Prostate gland (tissue), 2 donors: ENCODE results near the gene BCAP31.
"Not testable (repeated sequence)": the region's sequence is repeated elsewhere in the genome, so short reads cannot be mapped to it uniquely, and the experiment has no call there.

Experiments used
- POLR2A ChIP-seq: fragments of 450-650 bp; IDR thresholded peaks from one replicate; pipeline ENCODE4 v1.6.1; 2016; ENCODE audit warnings: antibody characterized with exemption, mild to moderate bottlenecking
- TF ChIP-seq, protein P1 (sequence below), 4 experiments: fragments of 200-600 bp in 2 of 4; fragments of 450-650 bp in 2 of 4; sonication (generic) in 2 of 4; IDR thresholded peaks; 1 replicate in 3 of 4; 2 replicates in 1 of 4; pipeline ENCODE4 v1.5.1; 2016 to 2019; ENCODE audit warnings: antibody characterized with exemption in 4 of 4, mild to moderate bottlenecking in 2 of 4, moderate library complexity in 2 of 4

DNA sequence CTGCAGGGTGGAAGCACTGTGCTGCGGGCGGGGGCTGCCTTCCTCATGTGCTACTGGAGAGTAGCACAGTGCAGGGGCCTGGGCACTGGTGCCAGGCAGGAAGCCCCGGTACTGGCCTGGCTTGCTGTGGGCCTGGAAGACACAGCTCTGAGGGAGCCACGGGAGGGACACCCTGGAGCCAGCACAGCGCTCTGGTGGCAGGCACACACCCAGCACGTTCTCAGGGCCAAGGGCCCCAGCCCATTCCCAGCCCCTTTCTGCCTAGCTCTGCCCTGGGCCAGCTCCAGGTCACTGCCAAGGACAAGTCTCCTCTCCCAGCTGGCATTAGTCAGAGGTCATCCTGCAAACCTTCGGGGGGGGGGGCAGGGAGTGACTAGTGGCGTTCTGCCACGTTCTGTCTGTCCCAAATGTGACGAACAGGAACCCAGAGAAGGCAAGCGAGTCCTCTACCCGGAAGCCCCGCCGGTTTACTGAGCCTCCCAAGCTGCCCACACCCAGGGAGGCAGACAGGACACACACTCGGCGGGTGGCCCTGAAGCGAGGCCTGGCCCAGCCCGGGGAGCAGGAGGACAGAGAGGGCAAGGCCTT, 24.3 kb downstream of the BCAP31 start:
- not testable (repeated sequence) for TF ChIP-seq POLR2A
- TF ChIP-seq, protein P1, sequence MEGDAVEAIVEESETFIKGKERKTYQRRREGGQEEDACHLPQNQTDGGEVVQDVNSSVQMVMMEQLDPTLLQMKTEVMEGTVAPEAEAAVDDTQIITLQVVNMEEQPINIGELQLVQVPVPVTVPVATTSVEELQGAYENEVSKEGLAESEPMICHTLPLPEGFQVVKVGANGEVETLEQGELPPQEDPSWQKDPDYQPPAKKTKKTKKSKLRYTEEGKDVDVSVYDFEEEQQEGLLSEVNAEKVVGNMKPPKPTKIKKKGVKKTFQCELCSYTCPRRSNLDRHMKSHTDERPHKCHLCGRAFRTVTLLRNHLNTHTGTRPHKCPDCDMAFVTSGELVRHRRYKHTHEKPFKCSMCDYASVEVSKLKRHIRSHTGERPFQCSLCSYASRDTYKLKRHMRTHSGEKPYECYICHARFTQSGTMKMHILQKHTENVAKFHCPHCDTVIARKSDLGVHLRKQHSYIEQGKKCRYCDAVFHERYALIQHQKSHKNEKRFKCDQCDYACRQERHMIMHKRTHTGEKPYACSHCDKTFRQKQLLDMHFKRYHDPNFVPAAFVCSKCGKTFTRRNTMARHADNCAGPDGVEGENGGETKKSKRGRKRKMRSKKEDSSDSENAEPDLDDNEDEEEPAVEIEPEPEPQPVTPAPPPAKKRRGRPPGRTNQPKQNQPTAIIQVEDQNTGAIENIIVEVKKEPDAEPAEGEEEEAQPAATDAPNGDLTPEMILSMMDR (IDR thresholded peaks at IDR 0.05) = not testable (repeated sequence)
